H9 (cell line): ENCODE results near the gene CDK5. TPM values are rescaled to one million over a fixed set of nuclear protein-coding genes. Genes with fewer than 3 reads are reported as not detected.
"Not testable (repeated sequence)": the region's sequence is repeated elsewhere in the genome, so short reads cannot be mapped to it uniquely, and the experiment has no call there.

ENCODE experiments used
- DNase-seq: peaks from one replicate; pipeline ENCODE4 v3.0.0-alpha.2; 2017
- H2AFZ ChIP-seq: one replicate; pipeline ENCODE4 v1.6.1; 2013; ENCODE audit warnings: mild to moderate bottlenecking, low read length, control low read depth, moderate library complexity
- H2AK5ac ChIP-seq: 2 replicates; pipeline ENCODE4 v1.6.1; 2013; ENCODE audit warnings: low read length, control low read depth, mixed read lengths; ENCODE audit not compliant: insufficient read length
- H2BK120ac ChIP-seq: one replicate; pipeline ENCODE4 v1.6.1; 2013; ENCODE audit warnings: low read depth, mild to moderate bottlenecking, low read length, control low read depth, inconsistent platforms; ENCODE audit not compliant: poor library complexity, severe bottlenecking
- H2BK12ac ChIP-seq: 2 replicates; pipeline ENCODE4 v1.6.1; 2013; ENCODE audit warnings: low read length, control low read depth, mixed read lengths, low read depth; ENCODE audit not compliant: insufficient read length
- H2BK15ac ChIP-seq: 2 replicates; pipeline ENCODE4 v1.6.1; 2013; ENCODE audit warnings: low read depth, low read length, control low read depth
- H2BK20ac ChIP-seq: one replicate; pipeline ENCODE4 v1.6.1; 2013; ENCODE audit warnings: low read depth, mild to moderate bottlenecking, low read length, control low read depth, inconsistent platforms; ENCODE audit not compliant: poor library complexity, severe bottlenecking
- H2BK5ac ChIP-seq: 2 replicates; pipeline ENCODE4 v1.6.1; 2013; ENCODE audit warnings: low read length, control low read depth, mixed read lengths; ENCODE audit not compliant: insufficient read length
- H3K14ac ChIP-seq: 2 replicates; pipeline ENCODE4 v1.6.1; 2013; ENCODE audit warnings: low read length, control low read depth; ENCODE audit not compliant: insufficient read depth
- H3K18ac ChIP-seq: 2 replicates; pipeline ENCODE4 v1.6.1; 2013; ENCODE audit warnings: low read depth, mild to moderate bottlenecking, mixed read lengths, low read length, control low read depth; ENCODE audit not compliant: insufficient read length
- H3K23ac ChIP-seq: 2 replicates; pipeline ENCODE4 v1.6.1; 2013; ENCODE audit warnings: low read length, control low read depth, mixed read lengths, low read depth; ENCODE audit not compliant: insufficient read length
- H3K23me2 ChIP-seq: 2 replicates; pipeline ENCODE4 v1.6.1; 2013; ENCODE audit warnings: low read depth, mild to moderate bottlenecking, mixed read lengths, low read length, control low read depth; ENCODE audit not compliant: insufficient read length, poor library complexity, severe bottlenecking
- H3K27ac ChIP-seq: 2 replicates; pipeline ENCODE4 v1.5.1; 2013; ENCODE audit warnings: low read length, control low read depth, mixed read lengths, low read depth; ENCODE audit not compliant: insufficient read length
- H3K27me3 ChIP-seq: 2 replicates; pipeline ENCODE4 v1.6.1; 2013; ENCODE audit warnings: low read length, control low read depth, inconsistent platforms; ENCODE audit not compliant: insufficient read depth
- H3K4ac ChIP-seq: 2 replicates; pipeline ENCODE4 v1.6.1; 2013; ENCODE audit warnings: low read depth, mild to moderate bottlenecking, control low read depth, inconsistent platforms, low read length, moderate library complexity
- H3K4me1 ChIP-seq: 2 replicates; pipeline ENCODE4 v1.6.1; 2013; ENCODE audit warnings: low read length, control low read depth, inconsistent platforms; ENCODE audit not compliant: insufficient read depth
- H3K4me2 ChIP-seq: 2 replicates; pipeline ENCODE4 v1.6.1; 2013; ENCODE audit warnings: low read length, control low read depth, mixed read lengths; ENCODE audit not compliant: insufficient read length, insufficient read depth
- H3K56ac ChIP-seq: 2 replicates; pipeline ENCODE4 v1.6.1; 2013; ENCODE audit warnings: low read depth, mild to moderate bottlenecking, mixed read lengths, low read length, control low read depth; ENCODE audit not compliant: insufficient read length
- H3K79me1 ChIP-seq: 2 replicates; pipeline ENCODE4 v1.6.1; 2013; ENCODE audit warnings: low read depth, mild to moderate bottlenecking, moderate library complexity, low read length, control low read depth, inconsistent platforms; ENCODE audit not compliant: insufficient read depth, poor library complexity, severe bottlenecking
- H3K79me2 ChIP-seq: 2 replicates; pipeline ENCODE4 v1.6.1; 2013; ENCODE audit warnings: low read length, control low read depth, inconsistent platforms; ENCODE audit not compliant: insufficient read depth
- H3K9ac ChIP-seq: 2 replicates; pipeline ENCODE4 v1.6.1; 2013; ENCODE audit warnings: low read length, control low read depth, mixed read lengths; ENCODE audit not compliant: insufficient read length; ENCODE audit errors: extremely low read depth
- H3K9me3 ChIP-seq: one replicate; pipeline ENCODE4 v1.6.1; 2013; ENCODE audit warnings: low read depth, low read length, inconsistent platforms; ENCODE audit not compliant: control insufficient read depth
- H3T11ph ChIP-seq: one replicate; pipeline ENCODE4 v1.6.1; 2013; ENCODE audit warnings: mild to moderate bottlenecking, low read length, control low read depth, inconsistent platforms
- H4K20me1 ChIP-seq: one replicate; pipeline ENCODE4 v1.6.1; 2013; ENCODE audit not compliant: control insufficient read depth, insufficient read length, insufficient read depth
- H4K5ac ChIP-seq: 2 replicates; pipeline ENCODE4 v1.6.1; 2013; ENCODE audit warnings: low read depth, mild to moderate bottlenecking, mixed read lengths, low read length, control low read depth; ENCODE audit not compliant: insufficient read length
- H4K8ac ChIP-seq: replicated peaks from 2 replicates; pipeline ENCODE4 v1.6.1; 2013; ENCODE audit warnings: low read length, control low read depth, mixed read lengths, low read depth; ENCODE audit not compliant: insufficient read length
- H4K91ac ChIP-seq: 2 replicates; pipeline ENCODE4 v1.6.1; 2013; ENCODE audit warnings: low read depth, mild to moderate bottlenecking, moderate library complexity, mixed read lengths, low read length, control low read depth; ENCODE audit not compliant: insufficient read length
- H3K27ac Mint-ChIP-seq, 3 experiments: 2 replicates in 2 of 3; 3 replicates in 1 of 3; pipeline ENCODE4 v1.8.0; 2020 to 2021; ENCODE audit warnings: mixed read lengths in 3 of 3, mild to moderate bottlenecking in 1 of 3, moderate library complexity in 1 of 3
- H3K27me3 Mint-ChIP-seq: 2 replicates; pipeline ENCODE4 v1.8.0; 2021; ENCODE audit warnings: low read depth, mild to moderate bottlenecking, moderate library complexity, mixed read lengths
- H3K36me3 Mint-ChIP-seq, 3 experiments: 2 replicates in 2 of 3; 3 replicates in 1 of 3; pipeline ENCODE4 v1.8.0; 2020 to 2021; ENCODE audit warnings: low read depth in 3 of 3, mixed read lengths in 3 of 3; ENCODE audit not compliant: insufficient read depth in 1 of 3
- H3K4me1 Mint-ChIP-seq, 2 experiments: 2 replicates each; pipeline ENCODE4 v1.8.0; 2020; ENCODE audit warnings: mixed read lengths in 2 of 2
- H3K4me3 Mint-ChIP-seq, 2 experiments: 2 replicates in 1 of 2; 3 replicates in 1 of 2; pipeline ENCODE4 v1.8.0; 2020 to 2021; ENCODE audit warnings: mild to moderate bottlenecking in 2 of 2, mixed read lengths in 2 of 2, moderate library complexity in 1 of 2
- H3K9me3 Mint-ChIP-seq, 2 experiments: 2 replicates in 1 of 2; 3 replicates in 1 of 2; pipeline ENCODE4 v1.8.0; 2020; ENCODE audit warnings: mild to moderate bottlenecking in 2 of 2, mixed read lengths in 2 of 2, moderate library complexity in 1 of 2
- CTCF ChIP-seq: fragments of 200-600 bp; sonication (generic); conservative IDR thresholded peaks from 3 replicates; pipeline ENCODE4 v1.8.0; 2021; ENCODE audit warnings: antibody characterized with exemption, mild to moderate bottlenecking
- WGBS: extraction: QIAGEN DNeasy Blood & Tissue Kit; methylation state at CpG from one replicate; pipeline ENCODE4 v1.1.7; 2013; ENCODE audit warnings: missing lambda C conversion rate, low lambda C conversion rate, mixed read lengths; ENCODE audit not compliant: insufficient read length; ENCODE audit errors: extremely low coverage; 5-methylcytosine and 5-hydroxymethylcytosine counted together
- total RNA-seq: library from RNA; stranded (reverse); gene quantifications from 2 replicates; pipeline ENCODE4 v1.2.1, GENCODE V29; 2021

Gene CDK5
- total RNA-seq, 1 experiment from 2014 or later: 19.9 TPM

DNA sequence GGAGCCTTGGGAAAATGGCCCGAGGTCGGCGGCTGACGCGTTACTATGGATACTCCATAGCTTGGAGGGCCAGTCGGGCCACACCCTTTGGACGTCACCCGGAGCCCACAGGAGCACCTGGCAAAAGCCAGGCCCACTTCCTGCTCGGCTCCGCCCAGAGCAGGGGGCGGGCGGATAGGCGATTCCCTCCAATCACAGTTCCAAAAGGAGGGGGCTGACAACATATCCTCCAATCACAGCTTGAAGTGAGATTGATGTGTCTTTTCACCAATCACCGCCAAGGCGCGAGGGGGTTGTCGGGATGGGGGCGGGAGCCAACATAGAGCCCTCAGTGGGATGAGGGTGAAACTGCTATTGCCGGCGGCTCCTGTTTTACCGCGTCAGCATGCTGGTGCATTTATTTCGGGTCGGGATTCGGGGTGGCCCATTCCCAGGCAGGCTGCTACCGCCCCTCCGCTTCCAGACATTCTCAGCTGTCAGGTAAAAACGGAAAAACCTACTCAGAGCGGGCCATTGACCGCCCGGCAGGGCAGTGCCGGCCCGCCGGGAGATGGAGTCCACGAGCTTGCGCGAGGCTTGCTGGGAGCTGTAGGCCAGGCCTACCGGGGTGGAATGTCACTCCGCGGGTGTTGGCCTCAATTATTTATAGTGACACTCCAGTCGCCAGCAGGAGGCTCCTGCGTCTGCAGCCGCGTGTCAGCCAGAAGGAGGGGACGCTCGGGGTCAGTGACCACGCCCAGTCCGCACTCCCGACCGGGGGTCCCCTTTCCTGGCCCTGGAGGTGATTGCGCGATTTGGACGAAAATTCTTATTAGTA lies 29.4 kb downstream of the CDK5 start, which contains the start of gene ABCB8:
ABCB8 (plus strand) TSS at position 320 of the 817 bp plus-strand sequence; CDS start at position 386, 66 bp downstream.
- no peak within 1 kb of the TSS for H2BK12ac ChIP-seq
- H3K9me3 Mint-ChIP-seq: no peaks in the 10 kb centered on the region; a peak in 1 of 5 replicates

GRCh38 chr7:151027728-151028130 lies 30.0 kb downstream of the CDK5 start:
- H3K27ac ChIP-seq, H3K79me2 ChIP-seq, H2AK5ac ChIP-seq, H2BK12ac ChIP-seq, DNase-seq, H2BK15ac ChIP-seq, H2BK5ac ChIP-seq, H3K23me2 ChIP-seq, H2AFZ ChIP-seq, H3K27me3 ChIP-seq, H4K20me1 ChIP-seq, H3K56ac ChIP-seq, H3K9me3 ChIP-seq, H4K8ac ChIP-seq, H3T11ph ChIP-seq, H3K79me1 ChIP-seq, H3K9me3 Mint-ChIP-seq, H2BK20ac ChIP-seq, H3K4ac ChIP-seq, H3K14ac ChIP-seq, H4K91ac ChIP-seq, H3K4me1 ChIP-seq, H3K9ac ChIP-seq, H3K36me3 Mint-ChIP-seq, H4K5ac ChIP-seq, H3K23ac ChIP-seq, H2BK120ac ChIP-seq: not testable (repeated sequence)
- Mint-ChIP-seq H3K4me3 (peak overlapping the region; percentile 87 to 90), H3K27ac (peak overlapping the region; percentile 82 to 98 (median 96); a peak in 5 of 7 replicates), H3K27me3 (peaks cover 31% of the 10 kb centered on the region), H3K4me1 (peaks cover 22 to 34% of the 10 kb centered on the region in 2 experiments)
- no CpG with 5 or more reads among the region's 16 CpGs for WGBS
- peak overlapping the region; percentile 16 for H3K18ac ChIP-seq
- H3K4me2 ChIP-seq: peak overlapping the region; percentile 59

More for the DNA sequence above, 29.4 kb downstream of the CDK5 start, which contains the start of gene ABCB8:
- DNase-seq: peak; percentile 99
- H3K23me2 ChIP-seq: peaks cover 6% of the 10 kb centered on the region
- H4K20me1 ChIP-seq: no peaks in the 10 kb centered on the region
- Mint-ChIP-seq H3K36me3 (no peaks in the 10 kb centered on the region; a peak in 1 of 7 replicates), H3K4me3 (peak within 1 kb of the TSS; percentile 87 to 90), H3K27ac (peak within 1 kb of the TSS; percentile 82 to 98 (median 98); a peak in 5 of 7 replicates), H3K27me3 (peaks cover 25% of the 10 kb centered on the region), H3K4me1 (peaks cover 22 to 34% of the 10 kb centered on the region in 2 experiments)
- H3K9me3 ChIP-seq: no peaks in the 10 kb centered on the region
- no peak within 1 kb of the TSS for H3T11ph ChIP-seq
- H3K9ac ChIP-seq: peak within 1 kb of the TSS; percentile 46
- H3K79me1 ChIP-seq: no peaks in the 10 kb centered on the region
- H3K18ac ChIP-seq: peak within 1 kb of the TSS; percentile 16
- no peak within 1 kb of the TSS for H2BK120ac ChIP-seq
- H3K4ac ChIP-seq: no peak within 1 kb of the TSS
- no peak within 1 kb of the TSS for H3K27ac ChIP-seq
- H2AK5ac ChIP-seq: no peak within 1 kb of the TSS
- H4K91ac ChIP-seq: no peak within 1 kb of the TSS
- H3K56ac ChIP-seq: no peak within 1 kb of the TSS
- WGBS: no CpG with 5 or more reads among the region's 53 CpGs
- H2BK5ac ChIP-seq: no peak within 1 kb of the TSS
- peaks cover 2% of the 10 kb centered on the region; the same call in 1 of the 2 replicates for H3K4me1 ChIP-seq
- H2BK20ac ChIP-seq: no peak within 1 kb of the TSS
- peak within 1 kb of the TSS; percentile 79 for H2AFZ ChIP-seq
- H3K23ac ChIP-seq: no peak within 1 kb of the TSS
- no peak within 1 kb of the TSS; the same call in 1 of the 2 replicates for H3K14ac ChIP-seq
- peak within 1 kb of the TSS; percentile 62 for H3K4me2 ChIP-seq
- H3K79me2 ChIP-seq: no peaks in the 10 kb centered on the region
- H4K5ac ChIP-seq: no peak within 1 kb of the TSS
- no peak within 1 kb of the TSS for H2BK15ac ChIP-seq
- H3K27me3 ChIP-seq: no peaks in the 10 kb centered on the region
- no peak within 1 kb of the TSS for H4K8ac ChIP-seq
- peak; percentile 49; the same call in 2 of the 3 replicates for TF ChIP-seq CTCF
